OCI-LY7 (cell line): ENCODE measurements around the gene FOXP1. TPM values are rescaled to one million over a fixed set of nuclear protein-coding genes. Genes with fewer than 3 reads are reported as not detected.

Experiments used
- BruUV-seq: library from RNA; stranded (reverse); fragments of 400-500 nt; replicated peaks from 2 replicates; lab custom pipeline; 2021; lab: Mats Ljungman, UMichigan
- CTCF ChIA-PET: fragments of 300-600 bp; sonication (Branson Sonifier 250); formaldehyde crosslinking; loops from one replicate; lab custom pipeline; 2022; ENCODE audit warnings: antibody characterized with exemption; ENCODE audit not compliant: unreplicated experiment; lab: Charles Lee
- POLR2A ChIA-PET: fragments of 300-600 bp; sonication (Branson Sonifier 250); formaldehyde crosslinking; loops from one replicate; lab custom pipeline; 2022; ENCODE audit warnings: antibody characterized with exemption; lab: Charles Lee
- DNase-seq: peaks from one replicate; pipeline ENCODE4 v3.0.0-alpha.2; 2015; ENCODE audit warnings: low spot score
- H2AFZ ChIP-seq: fragments of 200-600 bp; sonication (generic), shearing (Covaris generic); 2 replicates; pipeline ENCODE4 v1.6.1; 2014; ENCODE audit warnings: mild to moderate bottlenecking, antibody characterized with exemption, low read length, moderate library complexity
- H3K27ac ChIP-seq: fragments of 200-600 bp; sonication (generic); 2 replicates; pipeline ENCODE4 v1.5.1; 2014; ENCODE audit warnings: mixed run types, low read depth, mild to moderate bottlenecking, moderate library complexity, low read length, inconsistent platforms; ENCODE audit not compliant: poor library complexity, severe bottlenecking
- H3K36me3 ChIP-seq: fragments of 200-600 bp; sonication (generic); 2 replicates; pipeline ENCODE4 v1.6.1; 2014; ENCODE audit warnings: mild to moderate bottlenecking, antibody characterized with exemption, low read length, moderate library complexity, mixed read lengths; ENCODE audit not compliant: insufficient read depth
- H3K4me1 ChIP-seq: fragments of 200-600 bp; sonication (generic); 2 replicates; pipeline ENCODE4 v1.5.1; 2014; ENCODE audit warnings: mild to moderate bottlenecking, low read length; ENCODE audit not compliant: insufficient read depth, poor library complexity, severe bottlenecking
- H3K4me2 ChIP-seq: fragments of 200-600 bp; sonication (generic); 2 replicates; pipeline ENCODE4 v1.6.1; 2014; ENCODE audit warnings: mild to moderate bottlenecking, low read length
- H3K4me3 ChIP-seq: fragments of 200-600 bp; sonication (generic); 2 replicates; pipeline ENCODE4 v1.5.1; 2014; ENCODE audit warnings: mild to moderate bottlenecking, low read depth, low read length; ENCODE audit not compliant: poor library complexity, severe bottlenecking
- H3K79me2 ChIP-seq: fragments of 200-600 bp; sonication (generic); 2 replicates; pipeline ENCODE4 v1.6.1; 2016; ENCODE audit warnings: low read depth, mild to moderate bottlenecking, low read length, moderate library complexity, mixed read lengths; ENCODE audit not compliant: insufficient read depth
- H3K9me2 ChIP-seq: fragments of 200-600 bp; sonication (generic); 2 replicates; pipeline ENCODE4 v1.6.1; 2016; ENCODE audit warnings: mild to moderate bottlenecking, low read length, mixed read lengths; ENCODE audit not compliant: insufficient read depth
- H3K9me3 ChIP-seq: fragments of 200-600 bp; sonication (generic); 2 replicates; pipeline ENCODE4 v1.6.1; 2014; ENCODE audit warnings: mild to moderate bottlenecking, mixed run types, low read length, mixed read lengths
- H4K20me1 ChIP-seq: fragments of 200-600 bp; sonication (generic); 2 replicates; pipeline ENCODE4 v1.6.1; 2014; ENCODE audit warnings: mild to moderate bottlenecking, antibody characterized with exemption, low read length, moderate library complexity, mixed read lengths; ENCODE audit not compliant: insufficient read depth
- EZH2phosphoT487 ChIP-seq: fragments of 200-600 bp; sonication (generic); IDR thresholded peaks from 2 replicates; pipeline ENCODE4 v1.6.1; 2018; ENCODE audit warnings: low read depth, borderline replicate concordance, mild to moderate bottlenecking, mixed run types, antibody characterized with exemption, low read length, moderate library complexity, mixed read lengths
- intact Hi-C: fragments of 100-400 bp; cut with micrococcal nuclease; formaldehyde crosslinking; loops from one replicate; pipeline ENCODE4 v1.10.0; 2022; ENCODE audit not compliant: unreplicated experiment
- total RNA-seq, 2 experiments: library from RNA; depleted of rRNA in 1 of 2; stranded (reverse); fragments of >200 nt in 1 of 2; shearing (Covaris generic) in 1 of 2; gene quantifications; 2 replicates each; pipeline ENCODE4 v1.2.3, GENCODE V29; 2014 to 2022
- TF ChIP-seq, protein P1 (sequence below): fragments of 200-600 bp; sonication (generic); conservative IDR thresholded peaks from 2 replicates; pipeline ENCODE4 v1.5.1; 2014; ENCODE audit warnings: mild to moderate bottlenecking, antibody characterized with exemption, low read length, moderate library complexity, mixed read lengths

The FOXP1 gene
- total RNA-seq, 2 experiments from 2014 or later = 87.3 to 151 TPM

DNA sequence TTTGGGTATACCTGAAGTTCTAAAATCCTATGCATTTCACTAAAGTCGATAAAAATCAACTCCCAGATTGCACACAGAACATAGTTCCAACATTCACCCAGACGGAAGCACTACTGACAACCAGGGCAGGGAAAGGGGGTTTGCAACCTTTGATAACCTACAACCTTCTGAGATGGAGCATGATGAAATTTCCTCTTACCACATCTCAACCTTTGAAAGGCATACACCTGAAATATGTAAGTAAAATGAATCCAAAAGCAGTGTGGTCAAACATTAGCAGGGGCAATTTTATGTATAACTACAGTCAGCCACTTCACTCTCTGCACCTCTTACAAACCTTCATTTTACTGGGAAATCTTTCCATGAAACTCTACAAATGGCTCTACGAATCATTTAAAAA lies 184.1 kb downstream of the FOXP1 start:
- CTCF ChIA-PET = no interaction called here
- no peak overlapping the region for H3K4me2 ChIP-seq
- H2AFZ ChIP-seq = no peak overlapping the region

DNA sequence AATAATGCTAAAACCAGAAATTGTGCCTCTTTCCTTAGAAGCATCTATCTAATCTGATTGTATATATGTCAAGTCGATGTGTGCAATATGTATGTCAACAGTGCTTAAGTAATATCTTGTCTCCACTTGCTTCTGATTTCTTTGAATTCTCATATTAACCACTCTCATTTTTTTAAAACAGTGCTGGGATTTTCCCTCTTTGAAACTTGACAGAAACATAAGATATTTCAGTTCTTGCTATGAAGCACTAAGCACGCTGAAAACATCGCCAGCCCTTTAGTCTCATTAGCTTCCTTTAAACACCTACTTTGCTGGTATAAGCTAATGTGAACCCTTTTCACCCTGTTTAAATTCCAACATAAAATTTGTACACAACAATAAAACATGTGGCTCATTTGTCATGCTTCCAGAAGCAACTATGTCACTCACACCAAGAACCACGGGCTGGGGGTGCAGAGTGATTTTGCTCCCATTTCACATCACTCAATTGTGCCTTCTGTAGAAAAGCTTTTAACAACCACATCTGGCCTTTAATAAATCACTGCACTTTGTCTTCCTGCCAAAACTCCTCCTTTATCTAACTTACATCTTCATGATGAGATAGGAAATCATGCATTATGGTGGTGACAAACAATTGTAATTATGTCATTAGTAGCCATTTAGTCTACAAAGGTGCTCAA lies 185.2 kb downstream of the FOXP1 start:
- Histone ChIP-seq H4K20me1 (peaks cover 14% of the 10 kb centered on the region; the same call in 1 of the 2 replicates), H3K27ac (no peak overlapping the region), H3K4me2 (0 out of 2 replicates have a peak overlapping the region, but pooled peaks have one; percentile 9), H3K4me1 (peaks cover 66% of the 10 kb centered on the region), H3K4me3 (no peak overlapping the region), H3K79me2 (peaks cover 34% of the 10 kb centered on the region), H3K9me2 (no peaks in the 10 kb centered on the region), H3K36me3 (no peaks in the 10 kb centered on the region), H3K9me3 (no peaks in the 10 kb centered on the region), H2AFZ (no peak overlapping the region)
- TF ChIP-seq EZH2phosphoT487 = no peak
- TF ChIP-seq, protein P1, sequence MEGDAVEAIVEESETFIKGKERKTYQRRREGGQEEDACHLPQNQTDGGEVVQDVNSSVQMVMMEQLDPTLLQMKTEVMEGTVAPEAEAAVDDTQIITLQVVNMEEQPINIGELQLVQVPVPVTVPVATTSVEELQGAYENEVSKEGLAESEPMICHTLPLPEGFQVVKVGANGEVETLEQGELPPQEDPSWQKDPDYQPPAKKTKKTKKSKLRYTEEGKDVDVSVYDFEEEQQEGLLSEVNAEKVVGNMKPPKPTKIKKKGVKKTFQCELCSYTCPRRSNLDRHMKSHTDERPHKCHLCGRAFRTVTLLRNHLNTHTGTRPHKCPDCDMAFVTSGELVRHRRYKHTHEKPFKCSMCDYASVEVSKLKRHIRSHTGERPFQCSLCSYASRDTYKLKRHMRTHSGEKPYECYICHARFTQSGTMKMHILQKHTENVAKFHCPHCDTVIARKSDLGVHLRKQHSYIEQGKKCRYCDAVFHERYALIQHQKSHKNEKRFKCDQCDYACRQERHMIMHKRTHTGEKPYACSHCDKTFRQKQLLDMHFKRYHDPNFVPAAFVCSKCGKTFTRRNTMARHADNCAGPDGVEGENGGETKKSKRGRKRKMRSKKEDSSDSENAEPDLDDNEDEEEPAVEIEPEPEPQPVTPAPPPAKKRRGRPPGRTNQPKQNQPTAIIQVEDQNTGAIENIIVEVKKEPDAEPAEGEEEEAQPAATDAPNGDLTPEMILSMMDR = no peak
- DNase-seq = no peak
- intact Hi-C loops = loop anchor here (10.0 kb wide), 1 partner anchor 257 kb away; no protein-coding TSS in a partner anchor
- CTCF ChIA-PET = interaction anchor here (1.4 kb wide), 1 partner anchor 27 kb away, joined by 4 read pairs; no protein-coding TSS in a partner anchor
- no TSS peak for BruUV-seq
- POLR2A ChIA-PET = interaction anchor here (0.6 to 1.5 kb wide), 13 partner anchors 12 to 263 kb away, joined by 3 to 4 read pairs (median 3); no protein-coding TSS in a partner anchor

More for the DNA sequence above, 184.1 kb downstream of the FOXP1 start:
- TF ChIP-seq, protein P1 = no peak
- TF ChIP-seq EZH2phosphoT487 = no peak
- BruUV-seq = no TSS peak
- no peaks in the 10 kb centered on the region for H3K9me2 ChIP-seq
- peaks cover 61% of the 10 kb centered on the region for H3K4me1 ChIP-seq
- intact Hi-C loops = loop anchor here (10.0 kb wide), 1 partner anchor 255 kb away; no protein-coding TSS in a partner anchor
- H3K27ac ChIP-seq = no peak overlapping the region
- peaks cover 14% of the 10 kb centered on the region; the same call in 1 of the 2 replicates for H4K20me1 ChIP-seq
- H3K4me3 ChIP-seq = no peak overlapping the region
- POLR2A ChIA-PET = interaction anchor here (0.7 to 1.3 kb wide), 3 partner anchors 13 to 26 kb away, joined by 3 read pairs; no protein-coding TSS in a partner anchor
- no peaks in the 10 kb centered on the region for H3K36me3 ChIP-seq
- no peaks in the 10 kb centered on the region for H3K9me3 ChIP-seq
- no peak for DNase-seq
- peaks cover 25% of the 10 kb centered on the region for H3K79me2 ChIP-seq
